ENCODE measurements around the gene KRT83. TPM values are rescaled to one million over a fixed set of nuclear protein-coding genes. Genes with fewer than 3 reads are reported as not detected.

Gene KRT83
- polyA plus RNA-seq, 1 of the 3 experiments (the other 2 are of a cell fraction), result 0.03 TPM

GRCh38 chr12:52316701-52317100, 4.5 kb downstream of the KRT83 start:
- Histone ChIP-seq H3F3A (replicated peaks; ENCODE audit: insufficient read depth) (no peaks in the 10 kb centered on the region), H3K9me2 (no peaks in the 10 kb centered on the region), H3K9me3 (no peaks in the 10 kb centered on the region), H3K27ac (ENCODE audit: low read depth in 2 of 2, low read length in 1 of 2) (no peak overlapping the region), H3K4me3 (ENCODE audit: low read depth in 2 of 2, low read length in 1 of 2) (no peak overlapping the region), H4K20me1 (ENCODE audit: insufficient read depth) (no peaks in the 10 kb centered on the region), H3K4me2 (no peak overlapping the region), H3K9ac (no peak overlapping the region), H2AFZ (ENCODE audit: low read depth) (no peak overlapping the region), H3K79me2 (ENCODE audit: insufficient read depth) (no peaks in the 10 kb centered on the region), H3K27me3 (ENCODE audit: insufficient read depth) (no peaks in the 10 kb centered on the region; the same call in 1 of the 2 replicates), H3K36me3 (replicated peaks in 1 of 2; ENCODE audit: control insufficient read depth in 1 of 2, insufficient read depth in 2 of 2, low read length in 1 of 2) (no peaks in the 10 kb centered on the region), H3K4me1 (ENCODE audit: control insufficient read depth in 1 of 2, insufficient read depth in 2 of 2, low read depth in 1 of 2, low read length in 1 of 2) (no peaks in the 10 kb centered on the region)
- no peak for DNase-seq
- ChIA-PET CTCF (interaction anchor here (0.8 to 13.3 kb wide), 5 partner anchors 7 to 152 kb away, joined by 3 to 218 read pairs (median 3); partner anchors contain the start of gene KRT83), POLR2A (no interaction called here)
- TF ChIP-seq MEF2A (IDR thresholded peaks at IDR 0.05; ENCODE audit: borderline replicate concordance, low read depth), result no peak
- no peak for TF ChIP-seq FOXJ3 (CRISPR knock-in tag; IDR thresholded peaks at IDR 0.05)
- no peak for TF ChIP-seq SIN3A (IDR thresholded peaks at IDR 0.05; ENCODE audit: borderline replicate concordance, low read depth, low read length)
- no peak for TF ChIP-seq RFX5 (IDR thresholded peaks at IDR 0.05; ENCODE audit: low read length)
- WGBS (ENCODE audit: low lambda C conversion rate), result 81% methylated on average over 9 of the region's 11 CpGs

GRCh38 chr12:52316290-52316689, 4.9 kb downstream of the KRT83 start:
- 84% methylated on average over 9 of the region's 9 CpGs for WGBS (ENCODE audit: low lambda C conversion rate)
- TF ChIP-seq RAD21 (IDR thresholded peaks at IDR 0.05; ENCODE audit: low read length) (no peak), TCF12 (IDR thresholded peaks at IDR 0.05) (no peak), REST (IDR thresholded peaks at IDR 0.05; ENCODE audit: low read depth, low read length) (no peak), CTCF (IDR thresholded peaks at IDR 0.05) (no peak), USF1 (IDR thresholded peaks at IDR 0.05; ENCODE audit: borderline replicate concordance, low read depth) (no peak), ZBTB33 (IDR thresholded peaks at IDR 0.05; ENCODE audit: borderline replicate concordance, low read depth) (no peak), TAF1 (IDR thresholded peaks at IDR 0.05; ENCODE audit: borderline replicate concordance, low read depth, low read length) (no peak), SIN3A (IDR thresholded peaks at IDR 0.05; ENCODE audit: borderline replicate concordance, low read depth, low read length) (no peak), YY1 (IDR thresholded peaks at IDR 0.05; ENCODE audit: low read depth) (no peak), RFX5 (IDR thresholded peaks at IDR 0.05; ENCODE audit: low read length) (no peak), JUND (IDR thresholded peaks at IDR 0.05) (no peak), RXRA (IDR thresholded peaks at IDR 0.05; ENCODE audit: borderline replicate concordance, low read depth) (no peak), POLR2AphosphoS5 (IDR thresholded peaks at IDR 0.05; ENCODE audit: low read depth, low read length) (no peak), SMC3 (IDR thresholded peaks at IDR 0.05; ENCODE audit: low read depth, low read length) (no peak), CHD2 (IDR thresholded peaks at IDR 0.05; ENCODE audit: low read length, partially characterized antibody) (no peak), RCOR1 (IDR thresholded peaks at IDR 0.05; ENCODE audit: low read length) (no peak)
- TF ChIP-seq, protein P1, sequence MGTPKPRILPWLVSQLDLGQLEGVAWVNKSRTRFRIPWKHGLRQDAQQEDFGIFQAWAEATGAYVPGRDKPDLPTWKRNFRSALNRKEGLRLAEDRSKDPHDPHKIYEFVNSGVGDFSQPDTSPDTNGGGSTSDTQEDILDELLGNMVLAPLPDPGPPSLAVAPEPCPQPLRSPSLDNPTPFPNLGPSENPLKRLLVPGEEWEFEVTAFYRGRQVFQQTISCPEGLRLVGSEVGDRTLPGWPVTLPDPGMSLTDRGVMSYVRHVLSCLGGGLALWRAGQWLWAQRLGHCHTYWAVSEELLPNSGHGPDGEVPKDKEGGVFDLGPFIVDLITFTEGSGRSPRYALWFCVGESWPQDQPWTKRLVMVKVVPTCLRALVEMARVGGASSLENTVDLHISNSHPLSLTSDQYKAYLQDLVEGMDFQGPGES (IDR thresholded peaks at IDR 0.05; ENCODE audit: low read depth, low read length), result no peak

More at GRCh38 chr12:52316290-52316689, 4.9 kb downstream of the KRT83 start:
- Histone ChIP-seq H4K20me1 (ENCODE audit: insufficient read depth) (no peaks in the 10 kb centered on the region), H3K4me1 (ENCODE audit: control insufficient read depth in 1 of 2, insufficient read depth in 2 of 2, low read depth in 1 of 2, low read length in 1 of 2) (no peaks in the 10 kb centered on the region), H3K27me3 (ENCODE audit: insufficient read depth) (no peaks in the 10 kb centered on the region; the same call in 1 of the 2 replicates), H3K36me3 (replicated peaks in 1 of 2; ENCODE audit: control insufficient read depth in 1 of 2, insufficient read depth in 2 of 2, low read length in 1 of 2) (no peaks in the 10 kb centered on the region), H3K4me2 (no peak overlapping the region), H3K9me3 (no peaks in the 10 kb centered on the region), H3K79me2 (ENCODE audit: insufficient read depth) (no peaks in the 10 kb centered on the region), H3K27ac (ENCODE audit: low read depth in 2 of 2, low read length in 1 of 2) (no peak overlapping the region), H3F3A (replicated peaks; ENCODE audit: insufficient read depth) (no peaks in the 10 kb centered on the region), H2AFZ (ENCODE audit: low read depth) (no peak overlapping the region), H3K9me2 (no peaks in the 10 kb centered on the region), H3K4me3 (ENCODE audit: low read depth in 2 of 2, low read length in 1 of 2) (no peak overlapping the region), H3K9ac (no peak overlapping the region)
- no peak for DNase-seq
- ChIA-PET CTCF (interaction anchor here (0.8 to 13.3 kb wide), 7 partner anchors 7 to 665 kb away, joined by 3 to 218 read pairs (median 3); partner anchors contain the start of gene KRT83), POLR2A (no interaction called here)

All from SK-N-SH (cell line).